H1 (cell line): ENCODE data around the gene ASAP3. TPM values are rescaled to one million over a fixed set of nuclear protein-coding genes. Genes with fewer than 3 reads are reported as not detected.

Source experiments
- CTCF ChIA-PET: fragments of 300-600 bp; sonication (Branson Sonifier 250); formaldehyde crosslinking; loops from one replicate; lab custom pipeline; 2021; ENCODE audit not compliant: partially characterized antibody; lab: Charles Lee
- POLR2A ChIA-PET: fragments of 300-600 bp; sonication (Branson Sonifier 250); formaldehyde crosslinking; loops from one replicate; lab custom pipeline; 2021; ENCODE audit warnings: inconsistent platforms; ENCODE audit not compliant: partially characterized antibody; lab: Charles Lee
- DNase-seq, 2 experiments: peaks; one replicate each; pipeline versions ENCODE4 v3.0.0 to v3.0.0-alpha.2; 2010 to 2022; ENCODE audit warnings: low spot score in 2 of 2, low read depth in 1 of 2, mixed read lengths in 1 of 2
- FAIRE-seq: peaks from 2 replicates; lab custom pipeline; 2011; peaks lifted over from hg19 to GRCh38; lab: Jason Lieb, UNC
- H2AFZ ChIP-seq: 2 replicates; pipeline ENCODE4 v1.8.1; 2012; ENCODE audit warnings: low read length, inconsistent platforms
- H2AK5ac ChIP-seq: 2 replicates; pipeline ENCODE4 v1.6.1; 2013; ENCODE audit warnings: low read depth, low read length
- H2BK120ac ChIP-seq: replicated peaks from 2 replicates; pipeline ENCODE3; 2013; ENCODE audit warnings: low read depth, low read length, inconsistent platforms
- H2BK12ac ChIP-seq: 2 replicates; pipeline ENCODE4 v1.6.1; 2013; ENCODE audit warnings: low read depth, low read length
- H2BK15ac ChIP-seq: 2 replicates; pipeline ENCODE4 v1.6.1; 2013; ENCODE audit warnings: low read length
- H2BK20ac ChIP-seq: 2 replicates; pipeline ENCODE4 v1.6.1; 2013; ENCODE audit warnings: low read length
- H2BK5ac ChIP-seq: 2 replicates; pipeline ENCODE4 v1.6.1; 2013; ENCODE audit warnings: low read depth, low read length
- H3K14ac ChIP-seq: 2 replicates; pipeline ENCODE4 v1.6.1; 2013; ENCODE audit warnings: inconsistent platforms; ENCODE audit not compliant: insufficient read length
- H3K18ac ChIP-seq: 2 replicates; pipeline ENCODE4 v1.6.1; 2013; ENCODE audit warnings: low read length; ENCODE audit errors: extremely low read depth
- H3K23ac ChIP-seq: 2 replicates; pipeline ENCODE4 v1.6.1; 2013; ENCODE audit warnings: inconsistent platforms; ENCODE audit not compliant: insufficient read length
- H3K23me2 ChIP-seq: 2 replicates; pipeline ENCODE4 v1.6.1; 2013; ENCODE audit warnings: low read depth, low read length
- H3K27ac ChIP-seq: 2 replicates; pipeline ENCODE4 v1.6.1; 2011; ENCODE audit warnings: low read depth, low read length, inconsistent platforms
- H3K27me3 ChIP-seq, 4 experiments: replicated peaks in 1 of 4; 1 replicate in 1 of 4; 2 replicates in 3 of 4; pipeline versions ENCODE4 v1.6.1 to v1.8.1; 2011 to 2013; ENCODE audit warnings: low read length in 3 of 4, mild to moderate bottlenecking in 3 of 4, inconsistent platforms in 2 of 4, mixed read lengths in 2 of 4, moderate library complexity in 1 of 4; ENCODE audit not compliant: control insufficient read depth in 3 of 4, insufficient read depth in 3 of 4; ENCODE audit errors: extremely low read depth in 1 of 4
- H3K36me3 ChIP-seq, 4 experiments: 2 replicates each; pipeline versions ENCODE4 v1.6.1 to v1.8.1; 2011 to 2013; ENCODE audit warnings: mild to moderate bottlenecking in 4 of 4, low read length in 3 of 4, moderate library complexity in 2 of 4, control low read depth in 1 of 4, inconsistent platforms in 1 of 4; ENCODE audit not compliant: insufficient read depth in 4 of 4, control insufficient read depth in 2 of 4
- H3K4ac ChIP-seq: replicated peaks from 2 replicates; pipeline ENCODE3; 2013; ENCODE audit warnings: low read length, low read depth, mixed read lengths, inconsistent platforms; ENCODE audit not compliant: insufficient read length
- H3K4me1 ChIP-seq, 4 experiments: replicated peaks in 1 of 4; 1 replicate in 1 of 4; 2 replicates in 3 of 4; pipeline versions ENCODE4 v1.6.1 to v1.8.1; 2011 to 2013; ENCODE audit warnings: low read length in 3 of 4, inconsistent platforms in 2 of 4, mixed read lengths in 1 of 4; ENCODE audit not compliant: insufficient read depth in 4 of 4, control insufficient read depth in 3 of 4
- H3K4me2 ChIP-seq, 2 experiments: 2 replicates each; pipeline versions ENCODE4 v1.6.1 to v1.8.1; 2011 to 2013; ENCODE audit warnings: low read depth in 2 of 2, low read length in 2 of 2, control low read depth in 1 of 2, inconsistent platforms in 1 of 2, mild to moderate bottlenecking in 1 of 2; ENCODE audit not compliant: insufficient read depth in 1 of 2
- H3K4me3 ChIP-seq, 4 experiments: fragments of 200-600, 300-600 bp in 1 of 4; sonication (generic), shearing (Covaris generic), sonication (Bioruptor Twin) in 1 of 4; 2 replicates each; pipeline versions ENCODE4 v1.5.1 to v1.8.1; 2011 to 2016; ENCODE audit warnings: low read length in 4 of 4, low read depth in 3 of 4, control low read depth in 2 of 4, inconsistent platforms in 2 of 4, mild to moderate bottlenecking in 2 of 4, mixed read lengths in 1 of 4, moderate library complexity in 1 of 4; ENCODE audit not compliant: insufficient read depth in 2 of 4; ENCODE audit errors: extremely low read depth in 1 of 4
- H3K56ac ChIP-seq: replicated peaks from 2 replicates; pipeline ENCODE3; 2013; ENCODE audit warnings: low read depth, mild to moderate bottlenecking, mixed read lengths, low read length, inconsistent platforms; ENCODE audit not compliant: insufficient read length
- H3K79me1 ChIP-seq: 2 replicates; pipeline ENCODE4 v1.6.1; 2013; ENCODE audit warnings: low read depth, low read length, control low read depth
- H3K79me2 ChIP-seq, 2 experiments: 2 replicates each; pipeline versions ENCODE4 v1.6.1 to v1.8.1; 2012 to 2013; ENCODE audit warnings: low read length in 2 of 2, mild to moderate bottlenecking in 2 of 2, inconsistent platforms in 1 of 2; ENCODE audit not compliant: insufficient read depth in 2 of 2, control insufficient read depth in 1 of 2
- H3K9ac ChIP-seq, 4 experiments: replicated peaks in 1 of 4; 1 replicate in 1 of 4; 2 replicates in 3 of 4; pipeline versions ENCODE4 v1.6.1 to v1.8.1; 2011 to 2013; ENCODE audit warnings: low read depth in 3 of 4, low read length in 3 of 4, control low read depth in 2 of 4, mild to moderate bottlenecking in 2 of 4, moderate library complexity in 2 of 4, inconsistent platforms in 1 of 4; ENCODE audit errors: extremely low read depth in 1 of 4
- H3K9me3 ChIP-seq, 2 experiments: 2 replicates each; pipeline versions ENCODE4 v1.6.1 to v1.8.1; 2012 to 2013; ENCODE audit warnings: mild to moderate bottlenecking in 2 of 2, moderate library complexity in 2 of 2, control low read depth in 1 of 2, inconsistent platforms in 1 of 2, low read depth in 1 of 2, low read length in 1 of 2, mixed read lengths in 1 of 2; ENCODE audit not compliant: insufficient read depth in 2 of 2
- H4K20me1 ChIP-seq, 2 experiments: replicated peaks in 1 of 2; 2 replicates each; pipeline versions ENCODE3 to v1.8.1; 2011 to 2013; ENCODE audit warnings: inconsistent platforms in 2 of 2, low read length in 2 of 2, mild to moderate bottlenecking in 1 of 2; ENCODE audit not compliant: insufficient read depth in 2 of 2, control insufficient read depth in 1 of 2
- H4K5ac ChIP-seq: 2 replicates; pipeline ENCODE4 v1.6.1; 2013; ENCODE audit warnings: low read length, low read depth, mixed read lengths, inconsistent platforms; ENCODE audit not compliant: insufficient read length
- H4K8ac ChIP-seq: 2 replicates; pipeline ENCODE4 v1.8.0; 2013; ENCODE audit warnings: mild to moderate bottlenecking, moderate library complexity, low read length, inconsistent platforms; ENCODE audit not compliant: insufficient read depth; ENCODE audit errors: extremely low read depth
- H4K91ac ChIP-seq: replicated peaks from 2 replicates; pipeline ENCODE3; 2013; ENCODE audit warnings: low read length, mixed read lengths, inconsistent platforms; ENCODE audit not compliant: insufficient read length
- BCL11A ChIP-seq, 2 experiments: IDR thresholded peaks; one replicate each; pipeline ENCODE4 v1.6.1; 2011; ENCODE audit warnings: low read depth in 2 of 2, low read length in 2 of 2, mild to moderate bottlenecking in 2 of 2
- CREB1 ChIP-seq: IDR thresholded peaks from 2 replicates; pipeline ENCODE4 v1.6.1; 2012; ENCODE audit warnings: inconsistent platforms
- GABPA ChIP-seq: IDR thresholded peaks from 2 replicates; pipeline ENCODE4 v1.6.1; 2011; ENCODE audit warnings: mild to moderate bottlenecking, low read length, moderate library complexity, borderline replicate concordance; ENCODE audit not compliant: insufficient read depth
- KDM1A ChIP-seq: fragments of 200-600, 300-600 bp; sonication (generic); IDR thresholded peaks from 2 replicates; pipeline ENCODE4 v1.7.1; 2016; ENCODE audit warnings: mild to moderate bottlenecking, low read length, borderline replicate concordance
- MAFK ChIP-seq: IDR thresholded peaks from 2 replicates; pipeline ENCODE4 v1.6.1; 2012; ENCODE audit warnings: low read depth, mild to moderate bottlenecking, improper control_type of control experiment, low read length
- NANOG ChIP-seq: IDR thresholded peaks from 2 replicates; pipeline ENCODE4 v1.6.1; 2011; ENCODE audit warnings: low read length, low read depth, mild to moderate bottlenecking, inconsistent platforms; ENCODE audit not compliant: insufficient read depth, poor library complexity, severe bottlenecking
- RBBP5 ChIP-seq: IDR thresholded peaks from 2 replicates; pipeline ENCODE4 v1.7.1; 2012; ENCODE audit warnings: low read depth, mild to moderate bottlenecking, inconsistent platforms, low read length, moderate library complexity, borderline replicate concordance
- RFX5 ChIP-seq: IDR thresholded peaks from 2 replicates; pipeline ENCODE4 v1.6.1; 2011; ENCODE audit warnings: low read depth, low read length, improper control_type of control experiment, borderline replicate concordance
- SIX5 ChIP-seq: IDR thresholded peaks from 2 replicates; pipeline ENCODE4 v1.6.1; 2011; ENCODE audit warnings: mild to moderate bottlenecking, low read depth, low read length
- SP2 ChIP-seq: IDR thresholded peaks from 2 replicates; pipeline ENCODE4 v1.6.1; 2012; ENCODE audit warnings: mild to moderate bottlenecking, low read length, inconsistent platforms
- SUZ12 ChIP-seq: fragments of 200-600 bp; sonication (generic); IDR thresholded peaks from 2 replicates; pipeline ENCODE4 v1.6.1; 2012; ENCODE audit warnings: mild to moderate bottlenecking, inconsistent platforms, low read length, moderate library complexity, mixed read lengths
- TAF7 ChIP-seq: optimal IDR thresholded peaks from 2 replicates; pipeline ENCODE3; 2011; ENCODE audit warnings: low read depth, mild to moderate bottlenecking, inconsistent platforms, low read length, moderate library complexity, borderline replicate concordance
- WGBS, 2 experiments: shearing (Covaris generic) in 1 of 2; methylation state at CpG; one replicate each; pipeline versions ENCODE4 v1.1.6 to v1.1.7; 2013 to 2015; ENCODE audit warnings: low lambda C conversion rate in 2 of 2, mixed read lengths in 2 of 2, inconsistent platforms in 1 of 2, low coverage in 1 of 2, missing lambda C conversion rate in 1 of 2; ENCODE audit not compliant: insufficient replicate concordance in 2 of 2, insufficient coverage in 1 of 2, insufficient read length in 1 of 2; ENCODE audit errors: extremely low coverage in 1 of 2, missing lambda C conversion rate in 1 of 2; 5-methylcytosine and 5-hydroxymethylcytosine counted together
- polyA plus RNA-seq, 7 experiments: library from polyadenylated mRNA; depleted of rRNA in 3 of 7; stranded (reverse) in 5 of 7; unstranded in 2 of 7; fragments of >200 nt in 5 of 7; fragments of 200-250 nt in 2 of 7; gene quantifications; 1 replicate in 5 of 7; 2 replicates in 1 of 7; 4 replicates in 1 of 7; pipeline versions ENCODE4 v1.2.1 to v1.2.3, GENCODE V29; 2011 to 2013; ENCODE audit warnings: missing spikeins in 2 of 7, mixed read lengths in 2 of 7
- total RNA-seq: library from RNA; stranded (reverse); fragmentation: NEBNext Ultra II Directional; extraction: Animal tissue kit (Norgen Biotek cat#: 25700); gene quantifications from 2 replicates; pipeline ENCODE4 v1.2.1, GENCODE V29; 2021
- TF ChIP-seq, protein P1 (sequence below): IDR thresholded peaks from 2 replicates; pipeline ENCODE4 v1.6.1; 2012; ENCODE audit warnings: inconsistent platforms

Gene ASAP3
- total and polyA plus RNA-seq, 2 of the 8 experiments (the other 6 are each of a cell fraction or from before 2014, with no cell fraction given) = 53.1 to 58.0 TPM

DNA sequence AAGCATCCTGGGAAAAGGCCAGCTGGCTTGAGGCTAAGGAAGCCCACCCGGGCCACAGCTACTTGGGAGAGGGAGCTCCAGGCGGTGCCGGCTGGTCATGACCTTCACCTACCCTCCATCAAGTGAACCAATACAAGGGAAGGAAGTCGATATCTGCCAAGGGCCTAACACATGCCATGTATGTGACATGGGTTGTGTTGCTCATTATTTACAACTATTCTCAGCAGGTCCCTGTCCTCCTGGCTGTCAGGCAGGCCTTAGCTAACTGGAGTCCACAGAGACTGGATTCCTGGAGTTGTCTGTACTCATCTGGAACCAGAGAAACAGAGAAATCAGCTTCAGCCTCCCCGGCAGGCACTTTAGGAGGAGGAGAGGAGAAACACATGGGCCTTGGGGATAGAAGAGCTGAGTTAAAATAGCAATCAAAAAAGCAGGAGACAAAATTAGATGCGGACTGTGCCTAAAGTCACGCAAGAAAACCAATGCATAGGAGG lies 75.1 kb downstream of the ASAP3 start:
- CTCF ChIA-PET = interaction anchor here (0.5 to 4.2 kb wide), 2 partner anchors 13 to 135 kb away, joined by 3 to 15 read pairs; no protein-coding TSS in a partner anchor
- H3K79me1 ChIP-seq = no peaks in the 10 kb centered on the region
- H4K91ac ChIP-seq = no peak overlapping the region
- H3K23me2 ChIP-seq = no peaks in the 10 kb centered on the region
- no peak overlapping the region for H3K27ac ChIP-seq
- H2BK15ac ChIP-seq = no peak overlapping the region
- H4K20me1 ChIP-seq = no peaks in the 10 kb centered on the region
- peaks cover 6 to 68% (median 35%) of the 10 kb centered on the region in 4 experiments for H3K27me3 ChIP-seq
- FAIRE-seq (no peak), DNase-seq (no peak)
- no peak overlapping the region for H3K56ac ChIP-seq
- no peak overlapping the region for H4K8ac ChIP-seq
- no peaks in the 10 kb centered on the region for H3K9me3 ChIP-seq
- peaks cover 0 to 2% (median 0%) of the 10 kb centered on the region in 4 experiments; a peak in 1 of 7 replicates for H3K4me1 ChIP-seq
- no peak overlapping the region for H3K9ac ChIP-seq
- WGBS, 2 experiments = 89% methylated on average over 7 of the region's 7 CpGs; no CpG with 5 or more reads in 1 of the 2 experiments
- no peak overlapping the region for H2BK20ac ChIP-seq
- no peak overlapping the region for H3K4ac ChIP-seq
- no peak overlapping the region for H2BK12ac ChIP-seq
- H3K36me3 ChIP-seq = no peaks in the 10 kb centered on the region
- no peak overlapping the region for H4K5ac ChIP-seq
- no peak overlapping the region for H3K14ac ChIP-seq
- no peak overlapping the region for H3K18ac ChIP-seq
- no peak overlapping the region for H2AK5ac ChIP-seq
- no peak overlapping the region for H2BK5ac ChIP-seq
- H3K4me2 ChIP-seq = no peak overlapping the region
- H2BK120ac ChIP-seq = no peak overlapping the region
- H2AFZ ChIP-seq = no peak overlapping the region
- H3K23ac ChIP-seq = no peak overlapping the region
- H3K79me2 ChIP-seq = no peaks in the 10 kb centered on the region
- H3K4me3 ChIP-seq = no peak overlapping the region
- POLR2A ChIA-PET = no interaction called here
- no peak for TF ChIP-seq RFX5
- TF ChIP-seq SP2 = no peak
- no peak for TF ChIP-seq RBBP5
- TF ChIP-seq NANOG = no peak
- TF ChIP-seq MAFK = no peak
- TF ChIP-seq KDM1A = no peak
- TF ChIP-seq SIX5 = no peak
- TF ChIP-seq BCL11A (IDR thresholded peaks at IDR 0.05; ENCODE audit: low read depth in 2 of 2, low read length in 2 of 2) = no peak
- TF ChIP-seq SUZ12 = no peak
- TF ChIP-seq TAF7 = no peak
- no peak for TF ChIP-seq GABPA
- TF ChIP-seq CREB1 = no peak
- TF ChIP-seq, protein P1, sequence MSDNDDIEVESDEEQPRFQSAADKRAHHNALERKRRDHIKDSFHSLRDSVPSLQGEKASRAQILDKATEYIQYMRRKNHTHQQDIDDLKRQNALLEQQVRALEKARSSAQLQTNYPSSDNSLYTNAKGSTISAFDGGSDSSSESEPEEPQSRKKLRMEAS = no peak
